GM20431 (cell line): ENCODE measurements around the gene SCARF1.

ENCODE experiments used
- in situ Hi-C: fragments of 300-500 bp; cut with MseI, MboI; formaldehyde crosslinking; loops from one replicate; pipeline ENCODE4 v1.15.0; 2020; ENCODE audit warnings: low sequenced_read_pairs; ENCODE audit not compliant: unreplicated experiment

SCARF1 gene

GRCh38 chr17:1606352-1606985 lies 39.1 kb downstream of the SCARF1 start:
- in situ Hi-C loops, result no loop called here

- in situ Hi-C loops, result no loop called here
These were observed 39.7 kb downstream of the SCARF1 start for GRCh38 chr17:1605681-1606351.

GRCh38 chr17:1604831-1605528 lies 40.6 kb downstream of the SCARF1 start:
- in situ Hi-C loops, result no loop called here

GRCh38 chr17:1601571-1601970 lies 44.0 kb downstream of the SCARF1 start:
- in situ Hi-C loops, result no loop called here

GRCh38 chr17:1598399-1599095 lies 47.0 kb downstream of the SCARF1 start:
- in situ Hi-C loops, result no loop called here

GRCh38 chr17:1597861-1598342 lies 47.6 kb downstream of the SCARF1 start:
- in situ Hi-C loops, result no loop called here

- in situ Hi-C loops, result no loop called here
These were observed 52.0 kb downstream of the SCARF1 start for GRCh38 chr17:1593630-1593931.

- in situ Hi-C loops, result no loop called here
These were observed 52.5 kb downstream of the SCARF1 start for GRCh38 chr17:1592751-1593629.

GRCh38 chr17:1591474-1592090 lies 54.0 kb downstream of the SCARF1 start:
- in situ Hi-C loops, result no loop called here

- in situ Hi-C loops, result no loop called here
These were observed 54.6 kb downstream of the SCARF1 start for GRCh38 chr17:1590747-1591473.

GRCh38 chr17:1590029-1590746 lies 55.3 kb downstream of the SCARF1 start:
- in situ Hi-C loops, result no loop called here

GRCh38 chr17:1588821-1589585 lies 56.5 kb downstream of the SCARF1 start:
- in situ Hi-C loops, result no loop called here

GRCh38 chr17:1584167-1584566 lies 61.4 kb downstream of the SCARF1 start:
- in situ Hi-C loops, result no loop called here
